ENCODE data around the gene RAB11FIP3. TPM values are rescaled to one million over a fixed set of nuclear protein-coding genes. Genes with fewer than 3 reads are reported as not detected.
"Not testable (repeated sequence)": the region's sequence is repeated elsewhere in the genome, so short reads cannot be mapped to it uniquely, and the experiment has no call there.

The RAB11FIP3 gene
- polyA plus RNA-seq, 2 of the 4 experiments (the other 2 are of a cell fraction) = 6.7 to 18.0 TPM

DNA sequence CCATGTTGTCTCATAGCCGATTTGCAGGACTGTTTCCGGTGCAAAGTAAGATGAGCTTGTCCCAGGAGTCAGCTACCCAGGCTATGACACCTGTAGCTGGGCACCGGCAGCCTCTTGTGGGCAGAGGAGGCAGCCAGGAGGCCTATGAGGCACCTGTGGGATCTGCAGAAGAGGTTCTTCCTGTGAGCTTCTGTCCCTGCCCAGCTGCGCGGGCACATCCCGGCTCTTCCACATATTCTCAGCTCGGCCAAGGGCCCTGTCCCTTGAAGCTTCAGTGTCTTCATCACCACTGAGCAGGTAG is 80.7 kb downstream of the RAB11FIP3 start:
- Histone ChIP-seq H3K4me1 (peaks cover 8% of the 10 kb centered on the region), H3K27ac (no peak overlapping the region), H3K4me2 (no peak overlapping the region), H3K4me3 (no peak overlapping the region), H3K9me3 (no peaks in the 10 kb centered on the region)
- POLR2A ChIA-PET = no interaction called here
- CTCF ChIA-PET = interaction anchor here (0.8 to 1.6 kb wide), 3 partner anchors 11 to 120 kb away, joined by 3 to 5 read pairs (median 3); no protein-coding TSS in a partner anchor
- FAIRE-seq = no peak
- WGBS (ENCODE audit: missing lambda C conversion rate) = 89% methylated on average over 7 of the region's 7 CpGs
- no peak for TF ChIP-seq SREBF2 (IDR thresholded peaks at IDR 0.05)
- no peak for TF ChIP-seq HOXB5 (CRISPR knock-in tag; IDR thresholded peaks at IDR 0.05)
- TF ChIP-seq JUN (IDR thresholded peaks at IDR 0.05) = no peak
- no peak for TF ChIP-seq CHD2 (IDR thresholded peaks at IDR 0.05; ENCODE audit: low read length, partially characterized antibody)
- TF ChIP-seq FOSL2 (IDR thresholded peaks at IDR 0.05) = no peak
- no peak for TF ChIP-seq FOSL2 (CRISPR knock-in tag; IDR thresholded peaks at IDR 0.05)
- no peak for TF ChIP-seq FOSB (CRISPR knock-in tag; IDR thresholded peaks at IDR 0.05)
- TF ChIP-seq, protein P1, sequence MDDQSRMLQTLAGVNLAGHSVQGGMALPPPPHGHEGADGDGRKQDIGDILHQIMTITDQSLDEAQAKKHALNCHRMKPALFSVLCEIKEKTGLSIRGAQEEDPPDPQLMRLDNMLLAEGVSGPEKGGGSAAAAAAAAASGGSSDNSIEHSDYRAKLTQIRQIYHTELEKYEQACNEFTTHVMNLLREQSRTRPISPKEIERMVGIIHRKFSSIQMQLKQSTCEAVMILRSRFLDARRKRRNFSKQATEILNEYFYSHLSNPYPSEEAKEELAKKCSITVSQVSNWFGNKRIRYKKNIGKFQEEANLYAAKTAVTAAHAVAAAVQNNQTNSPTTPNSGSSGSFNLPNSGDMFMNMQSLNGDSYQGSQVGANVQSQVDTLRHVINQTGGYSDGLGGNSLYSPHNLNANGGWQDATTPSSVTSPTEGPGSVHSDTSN (IDR thresholded peaks at IDR 0.05) = no peak
- TF ChIP-seq EHMT2 (IDR thresholded peaks at IDR 0.05; ENCODE audit: low read depth) = no peak
- TF ChIP-seq POLR2A (IDR thresholded peaks at IDR 0.05; ENCODE audit: low read length) = no peak
- TF ChIP-seq MAFK (IDR thresholded peaks at IDR 0.05; ENCODE audit: partially characterized antibody) = no peak
- no peak for TF ChIP-seq CBX2 (IDR thresholded peaks at IDR 0.05; ENCODE audit: borderline replicate concordance, low read depth)
- no peak for TF ChIP-seq BCL3 (IDR thresholded peaks at IDR 0.05)
- TF ChIP-seq, protein P2, sequence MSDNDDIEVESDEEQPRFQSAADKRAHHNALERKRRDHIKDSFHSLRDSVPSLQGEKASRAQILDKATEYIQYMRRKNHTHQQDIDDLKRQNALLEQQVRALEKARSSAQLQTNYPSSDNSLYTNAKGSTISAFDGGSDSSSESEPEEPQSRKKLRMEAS (IDR thresholded peaks at IDR 0.05) = no peak
- no peak for TF ChIP-seq EHF (CRISPR knock-in tag; IDR thresholded peaks at IDR 0.05)
- no peak for TF ChIP-seq ELK1 (IDR thresholded peaks at IDR 0.05; ENCODE audit: low read depth, low read length)
- no peak for DNase-seq (ENCODE audit: low read depth in 1 of 2, low spot score in 1 of 2)
- ATAC-seq = no peak

DNA sequence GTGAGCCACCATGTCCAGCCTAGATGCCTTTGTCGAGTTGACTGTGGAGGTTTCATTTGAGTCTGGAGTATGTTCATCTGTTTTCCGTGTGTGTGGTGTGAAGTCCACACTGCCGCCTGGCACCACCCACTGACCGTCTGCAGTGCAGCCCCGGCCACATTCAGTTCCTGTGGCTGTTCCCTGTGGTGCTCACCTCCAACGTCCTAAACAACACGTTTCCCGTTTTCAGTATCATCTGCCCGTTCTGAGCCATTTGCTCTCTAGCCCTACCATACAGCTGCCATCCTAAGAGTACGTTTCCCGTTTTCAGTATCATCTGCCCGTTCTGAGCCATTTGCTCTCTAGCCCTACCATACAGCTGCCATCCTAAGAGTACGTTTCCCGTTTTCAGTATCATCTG is 82.1 kb downstream of the RAB11FIP3 start:
- CTCF ChIA-PET; H3K4me2 ChIP-seq; H3K9me3 ChIP-seq; H3K4me3 ChIP-seq; H3K27ac ChIP-seq; DNase-seq (ENCODE audit: low read depth in 1 of 2, low spot score in 1 of 2); POLR2A ChIA-PET; ATAC-seq; FAIRE-seq; H3K4me1 ChIP-seq: not testable (repeated sequence)
- 89% methylated on average over 14 of the region's 14 CpGs for WGBS (ENCODE audit: missing lambda C conversion rate)

GRCh38 chr16:507996-508395 is 82.5 kb downstream of the RAB11FIP3 start:
- ATAC-seq (no peak), FAIRE-seq (no peak), DNase-seq (ENCODE audit: low read depth in 1 of 2, low spot score in 1 of 2) (no peak)
- Histone ChIP-seq H3K4me2 (no peak overlapping the region), H3K27ac (no peak overlapping the region), H3K4me1 (no peaks in the 10 kb centered on the region), H3K4me3 (no peak overlapping the region), H3K9me3 (no peaks in the 10 kb centered on the region)
- TF ChIP-seq ELK1 (IDR thresholded peaks at IDR 0.05; ENCODE audit: low read depth, low read length) (no peak), BHLHE40 (IDR thresholded peaks at IDR 0.05; ENCODE audit: low read depth, low read length) (no peak), NPAS2 (CRISPR knock-in tag; IDR thresholded peaks at IDR 0.05; ENCODE audit: borderline replicate concordance) (no peak), POLR2A (IDR thresholded peaks at IDR 0.05; ENCODE audit: low read length) (no peak), FOXS1 (CRISPR knock-in tag; IDR thresholded peaks at IDR 0.05) (no peak), MYC (IDR thresholded peaks at IDR 0.05; ENCODE audit: borderline replicate concordance, low read length) (no peak), CHD2 (IDR thresholded peaks at IDR 0.05; ENCODE audit: low read length, partially characterized antibody) (no peak), SREBF2 (IDR thresholded peaks at IDR 0.05) (no peak), HOXB5 (CRISPR knock-in tag; IDR thresholded peaks at IDR 0.05) (no peak), ZNF302 (CRISPR knock-in tag; IDR thresholded peaks at IDR 0.05) (no peak), MAZ (IDR thresholded peaks at IDR 0.05; ENCODE audit: borderline replicate concordance, low read depth, low read length) (no peak), POLR2AphosphoS2 (conservative IDR thresholded peaks at IDR 0.05; ENCODE audit: low read length) (no peak), EHF (CRISPR knock-in tag; IDR thresholded peaks at IDR 0.05) (no peak), EP300 (IDR thresholded peaks at IDR 0.05) (no peak), FOSB (CRISPR knock-in tag; IDR thresholded peaks at IDR 0.05) (no peak), NR3C1 (IDR thresholded peaks at IDR 0.05) (no peak), PHF8 (IDR thresholded peaks at IDR 0.05; ENCODE audit: borderline replicate concordance, low read depth) (no peak), SMC3 (IDR thresholded peaks at IDR 0.05) (no peak), TP53 (CRISPR knock-in tag; IDR thresholded peaks at IDR 0.05) (no peak), ZFP36 (IDR thresholded peaks at IDR 0.05; ENCODE audit: borderline replicate concordance, partially characterized antibody) (no peak)
- WGBS (ENCODE audit: missing lambda C conversion rate) = 80% methylated on average over 6 of the region's 6 CpGs
- POLR2A ChIA-PET = no interaction called here
- CTCF ChIA-PET = no interaction called here

Data from A549 (cell line).